ENCODE results near the gene SLC26A9.

DNA sequence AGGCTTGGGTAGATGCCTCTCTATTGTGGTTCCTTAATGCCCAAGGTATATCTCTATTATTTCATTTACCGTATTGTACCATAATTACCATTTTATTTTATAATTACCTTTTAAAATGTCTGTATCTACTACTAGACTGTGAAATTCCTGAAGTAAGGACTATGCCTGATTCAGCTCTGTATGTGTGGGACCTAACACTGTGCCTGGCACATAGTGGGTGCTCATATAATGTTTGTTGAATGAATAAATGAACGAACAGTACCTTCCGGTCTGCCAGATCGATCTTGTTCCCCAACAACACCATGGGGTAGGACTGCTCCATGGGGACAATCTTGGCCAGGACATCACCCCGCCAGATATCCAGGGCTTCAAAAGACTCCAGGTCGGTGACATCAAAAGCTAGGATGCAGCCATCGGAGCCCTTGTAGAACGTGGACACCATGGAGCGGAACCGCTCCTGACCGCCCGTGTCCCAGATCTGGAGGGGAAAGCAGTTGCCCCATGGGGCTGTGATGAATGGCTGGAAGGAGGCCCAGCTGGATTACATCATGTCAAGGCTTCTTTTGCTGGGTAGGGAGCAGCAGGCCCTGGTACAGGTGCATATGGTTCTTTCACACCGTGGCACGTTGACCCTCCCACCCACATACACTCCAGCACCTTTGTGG lies 49.1 kb upstream of the SLC26A9 start:
- TF ChIP-seq, protein P1, sequence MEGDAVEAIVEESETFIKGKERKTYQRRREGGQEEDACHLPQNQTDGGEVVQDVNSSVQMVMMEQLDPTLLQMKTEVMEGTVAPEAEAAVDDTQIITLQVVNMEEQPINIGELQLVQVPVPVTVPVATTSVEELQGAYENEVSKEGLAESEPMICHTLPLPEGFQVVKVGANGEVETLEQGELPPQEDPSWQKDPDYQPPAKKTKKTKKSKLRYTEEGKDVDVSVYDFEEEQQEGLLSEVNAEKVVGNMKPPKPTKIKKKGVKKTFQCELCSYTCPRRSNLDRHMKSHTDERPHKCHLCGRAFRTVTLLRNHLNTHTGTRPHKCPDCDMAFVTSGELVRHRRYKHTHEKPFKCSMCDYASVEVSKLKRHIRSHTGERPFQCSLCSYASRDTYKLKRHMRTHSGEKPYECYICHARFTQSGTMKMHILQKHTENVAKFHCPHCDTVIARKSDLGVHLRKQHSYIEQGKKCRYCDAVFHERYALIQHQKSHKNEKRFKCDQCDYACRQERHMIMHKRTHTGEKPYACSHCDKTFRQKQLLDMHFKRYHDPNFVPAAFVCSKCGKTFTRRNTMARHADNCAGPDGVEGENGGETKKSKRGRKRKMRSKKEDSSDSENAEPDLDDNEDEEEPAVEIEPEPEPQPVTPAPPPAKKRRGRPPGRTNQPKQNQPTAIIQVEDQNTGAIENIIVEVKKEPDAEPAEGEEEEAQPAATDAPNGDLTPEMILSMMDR (IDR thresholded peaks at IDR 0.05 in 2 of 3, conservative IDR thresholded peaks at IDR 0.05 in 1 of 3; ENCODE audit: control insufficient read depth in 2 of 3, extremely low read depth in 1 of 3, insufficient read depth in 1 of 3, low read depth in 3 of 3, low read length in 3 of 3) = no peak
- TF ChIP-seq POLR2A (IDR thresholded peaks at IDR 0.05; ENCODE audit: low read depth, low read length) = no peak
- TF ChIP-seq CEBPB (IDR thresholded peaks at IDR 0.05; ENCODE audit: borderline replicate concordance in 1 of 2, low read depth in 2 of 2, low read length in 2 of 2) = no peak
- no peak for TF ChIP-seq EGR1 (IDR thresholded peaks at IDR 0.05; ENCODE audit: borderline replicate concordance in 1 of 2, low read depth in 2 of 2, low read length in 2 of 2)
- TF ChIP-seq POLR2AphosphoS5 (IDR thresholded peaks at IDR 0.05; ENCODE audit: low read length) = no peak
- no peak for TF ChIP-seq JUNB (IDR thresholded peaks at IDR 0.05)
- TF ChIP-seq ZNF274 (IDR thresholded peaks at IDR 0.05; ENCODE audit: insufficient read depth, insufficient read length) = no peak
